Naive thymus-derived CD4-positive, alpha-beta T cell (primary cell): ENCODE data around the gene OR11A1. TPM values are rescaled to one million over a fixed set of nuclear protein-coding genes. Genes with fewer than 3 reads are reported as not detected.

ENCODE experiments used
- ATAC-seq: fragments of 150-1000 bp; cut with Tn5 transposase; 2 replicates; pipeline ENCODE4 v1.10.0; 2021; ENCODE audit warnings: mild to moderate bottlenecking, moderate library complexity
- CTCF ChIA-PET: fragments of 350-600 bp; sonication (Branson Sonifier 250); formaldehyde crosslinking; loops from one replicate; lab custom pipeline; 2021; ENCODE audit warnings: antibody characterized with exemption; lab: Charles Lee
- POLR2A ChIA-PET: fragments of 350-600 bp; sonication (Branson Sonifier 250); formaldehyde crosslinking; loops from one replicate; lab custom pipeline; 2021; ENCODE audit warnings: antibody characterized with exemption, inconsistent platforms; lab: Charles Lee
- DNase-seq, 9 donors: peaks; one replicate each; pipeline versions ENCODE4 v3.0.0 to v3.0.0-alpha.2; 2020 to 2022; ENCODE audit warnings: mixed read lengths in 1 of 9
- H3K27ac ChIP-seq: one replicate; pipeline ENCODE4 v1.7.0; 2013; ENCODE audit warnings: mild to moderate bottlenecking, low read depth, low read length, moderate library complexity
- H3K27me3 ChIP-seq, 2 donors: one replicate each; pipeline ENCODE4 v1.7.0; 2013; ENCODE audit warnings: low read length in 2 of 2, mild to moderate bottlenecking in 2 of 2, moderate library complexity in 2 of 2; ENCODE audit not compliant: control insufficient read depth in 2 of 2, insufficient read depth in 2 of 2
- H3K36me3 ChIP-seq, 3 experiments: 1 replicate in 2 of 3; 2 replicates in 1 of 3; pipeline ENCODE4 v1.7.0; 2013; ENCODE audit warnings: low read length in 3 of 3, mild to moderate bottlenecking in 3 of 3, moderate library complexity in 1 of 3; ENCODE audit not compliant: insufficient read depth in 3 of 3, control insufficient read depth in 2 of 3
- H3K4me1 ChIP-seq, 2 donors: one replicate each; pipeline ENCODE4 v1.7.0; 2013; ENCODE audit warnings: low read length in 2 of 2, mild to moderate bottlenecking in 2 of 2, moderate library complexity in 1 of 2; ENCODE audit not compliant: control insufficient read depth in 2 of 2, insufficient read depth in 2 of 2
- H3K4me3 ChIP-seq: 2 replicates; pipeline ENCODE4 v1.7.0; 2013; ENCODE audit warnings: mild to moderate bottlenecking, low read length
- H3K9me3 ChIP-seq, 3 experiments: 1 replicate in 2 of 3; 2 replicates in 1 of 3; pipeline ENCODE4 v1.7.0; 2013; ENCODE audit warnings: low read length in 3 of 3; ENCODE audit not compliant: control insufficient read depth in 2 of 3
- H3K27ac Mint-ChIP-seq, 9 donors: one replicate each; pipeline ENCODE4 v1.8.0; 2020 to 2022; ENCODE audit warnings: mixed read lengths in 9 of 9, mild to moderate bottlenecking in 8 of 9, moderate library complexity in 5 of 9, inconsistent platforms in 2 of 9
- H3K27me3 Mint-ChIP-seq, 5 donors: one replicate each; pipeline ENCODE4 v1.8.0; 2021 to 2022; ENCODE audit warnings: mixed read lengths in 5 of 5, mild to moderate bottlenecking in 1 of 5
- H3K36me3 Mint-ChIP-seq, 5 donors: one replicate each; pipeline ENCODE4 v1.8.0; 2020 to 2022; ENCODE audit warnings: mixed read lengths in 5 of 5, mild to moderate bottlenecking in 3 of 5, inconsistent platforms in 1 of 5
- H3K4me1 Mint-ChIP-seq, 7 donors: one replicate each; pipeline ENCODE4 v1.8.0; 2020 to 2022; ENCODE audit warnings: mixed read lengths in 7 of 7, mild to moderate bottlenecking in 3 of 7, inconsistent platforms in 1 of 7
- H3K4me3 Mint-ChIP-seq, 10 donors: one replicate each; pipeline ENCODE4 v1.8.0; 2020 to 2022; ENCODE audit warnings: mild to moderate bottlenecking in 10 of 10, mixed read lengths in 10 of 10, moderate library complexity in 6 of 10, inconsistent platforms in 2 of 10
- H3K9me3 Mint-ChIP-seq, 11 donors: one replicate each; pipeline ENCODE4 v1.8.0; 2020 to 2022; ENCODE audit warnings: mixed read lengths in 11 of 11, mild to moderate bottlenecking in 4 of 11, inconsistent platforms in 1 of 11, moderate library complexity in 1 of 11
- intact Hi-C, 2 donors: fragments of 100-400 bp; cut with micrococcal nuclease; formaldehyde crosslinking; loops; one replicate each; pipeline ENCODE4 v1.15.1; 2023
- polyA plus RNA-seq, 2 donors: library from polyadenylated mRNA; unstranded; fragments of 300-500 nt; fragmentation: Illumina TruSeq; gene quantifications; one replicate each; pipeline ENCODE4 v1.2.3, GENCODE V29; 2021
- total RNA-seq, 6 experiments: library from RNA in 5 of 6; stranded (reverse) in 5 of 6; gene quantifications; 1 replicate in 5 of 6; 2 replicates in 1 of 6; pipeline ENCODE4 v1.2.3 and lab custom pipeline; 2021 to 2026

OR11A1 gene
- total and polyA plus RNA-seq, 7 experiments from 2014 or later: not detected

DNA sequence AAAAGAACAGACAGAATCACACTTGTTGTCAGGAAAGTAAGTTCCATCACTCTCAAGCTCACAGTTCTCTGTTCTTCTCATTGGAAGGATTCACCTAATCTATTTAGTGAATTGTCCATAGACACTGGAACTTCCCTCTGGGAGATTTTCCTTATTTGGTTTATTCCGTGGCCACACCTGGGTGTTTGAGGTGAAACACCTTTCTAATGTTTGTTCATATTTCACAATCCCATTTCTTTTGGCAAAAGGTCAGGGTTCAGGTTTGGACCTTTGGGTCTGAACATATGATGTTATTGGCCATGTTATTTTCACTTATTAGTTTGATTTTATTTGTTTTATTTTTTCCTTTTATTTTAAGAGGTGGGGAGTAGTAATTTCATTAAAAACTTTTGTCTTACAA, 26.9 kb upstream of the OR11A1 start:
- Mint-ChIP-seq H3K4me1 (peaks cover 0 to 2% (median 0%) of the 10 kb centered on the region in 7 donors), H3K4me3 (no peak overlapping the region), H3K9me3 (peaks cover 0 to 7% (median 0%) of the 10 kb centered on the region in 11 donors), H3K27me3 (peaks cover 8 to 40% (median 32%) of the 10 kb centered on the region in 5 donors), H3K36me3 (no peaks in the 10 kb centered on the region), H3K27ac (no peak overlapping the region)
- Histone ChIP-seq H3K27me3 (no peaks in the 10 kb centered on the region), H3K27ac (no peak overlapping the region), H3K9me3 (no peaks in the 10 kb centered on the region), H3K36me3 (no peaks in the 10 kb centered on the region), H3K4me3 (no peak overlapping the region), H3K4me1 (no peaks in the 10 kb centered on the region)
- intact Hi-C loops: no loop called here
- ChIA-PET POLR2A (no interaction called here), CTCF (interaction anchor here (1.0 kb wide), 1 partner anchor 107 kb away, joined by 4 read pairs; no protein-coding TSS in a partner anchor)
- ATAC-seq (no peak), DNase-seq (no peak)

DNA sequence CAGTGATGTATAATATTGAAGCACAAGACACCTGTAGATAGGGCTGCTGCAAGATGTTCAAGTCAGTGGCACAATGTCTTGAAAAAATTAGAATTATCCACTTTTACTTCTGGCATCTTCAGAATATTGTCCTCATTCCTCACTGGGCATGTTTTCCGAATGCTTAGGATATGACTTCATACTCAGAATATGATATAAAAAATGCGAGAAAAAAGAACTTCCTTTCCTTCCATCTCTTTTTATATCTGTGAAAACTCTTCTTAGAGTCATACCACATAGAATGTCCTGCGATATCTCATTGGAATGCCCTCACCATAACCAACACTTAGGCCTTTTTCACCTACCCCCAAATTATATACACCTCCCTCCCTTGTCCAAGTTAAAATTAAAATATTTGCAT, 26.3 kb upstream of the OR11A1 start:
- ChIA-PET POLR2A (no interaction called here), CTCF (interaction anchor here (1.0 kb wide), 1 partner anchor 107 kb away, joined by 4 read pairs; no protein-coding TSS in a partner anchor)
- no peak overlapping the region for H3K27ac Mint-ChIP-seq
- H3K9me3 Mint-ChIP-seq: peaks cover 0 to 7% (median 0%) of the 10 kb centered on the region in 11 donors
- ATAC-seq (no peak), DNase-seq (no peak)
- no peaks in the 10 kb centered on the region for H3K36me3 ChIP-seq
- H3K4me1 Mint-ChIP-seq: peaks cover 0 to 2% (median 0%) of the 10 kb centered on the region in 7 donors
- no peak overlapping the region for H3K4me3 Mint-ChIP-seq
- H3K27ac ChIP-seq: no peak overlapping the region
- no peaks in the 10 kb centered on the region for H3K9me3 ChIP-seq
- H3K27me3 ChIP-seq: no peaks in the 10 kb centered on the region
- intact Hi-C loops: no loop called here
- no peak overlapping the region for H3K4me3 ChIP-seq
- no peaks in the 10 kb centered on the region for H3K4me1 ChIP-seq
- no peaks in the 10 kb centered on the region for H3K36me3 Mint-ChIP-seq
- H3K27me3 Mint-ChIP-seq: peaks cover 8 to 40% (median 32%) of the 10 kb centered on the region in 5 donors

DNA sequence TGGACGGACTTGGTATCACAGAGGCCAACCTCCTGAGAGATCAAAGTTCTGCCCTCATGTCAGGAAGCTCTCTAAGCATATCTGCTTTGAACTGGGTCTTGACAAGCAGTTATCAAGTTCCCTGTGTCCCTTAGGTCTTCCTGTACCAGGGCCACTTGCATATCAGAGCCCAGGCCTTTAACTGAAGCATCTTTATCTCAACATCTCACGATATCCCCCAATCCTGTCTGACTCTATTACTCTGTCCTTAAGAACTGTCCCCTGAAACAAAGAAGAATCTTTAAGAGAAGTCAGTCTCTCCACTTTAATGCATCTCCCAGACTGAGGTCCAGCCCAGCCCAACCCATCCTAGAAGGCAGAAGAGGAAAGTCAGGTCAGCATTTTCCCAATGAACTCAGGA, 22.7 kb upstream of the OR11A1 start:
- ChIA-PET CTCF (no interaction called here), POLR2A (no interaction called here)
- ATAC-seq (no peak), DNase-seq (no peak)
- H3K27ac Mint-ChIP-seq: no peak overlapping the region
- no peaks in the 10 kb centered on the region for H3K36me3 ChIP-seq
- H3K4me1 Mint-ChIP-seq: peaks cover 0 to 2% (median 0%) of the 10 kb centered on the region in 7 donors
- no peaks in the 10 kb centered on the region for H3K36me3 Mint-ChIP-seq
- H3K27me3 Mint-ChIP-seq: peaks cover 8 to 23% (median 17%) of the 10 kb centered on the region in 5 donors
- no peaks in the 10 kb centered on the region for H3K9me3 ChIP-seq
- H3K9me3 Mint-ChIP-seq: peaks cover 0 to 7% (median 0%) of the 10 kb centered on the region in 11 donors
- H3K27me3 ChIP-seq: no peaks in the 10 kb centered on the region
- H3K4me3 Mint-ChIP-seq: no peak overlapping the region
- no peak overlapping the region for H3K4me3 ChIP-seq
- no peak overlapping the region for H3K27ac ChIP-seq
- H3K4me1 ChIP-seq: no peaks in the 10 kb centered on the region
- intact Hi-C loops: no loop called here

DNA sequence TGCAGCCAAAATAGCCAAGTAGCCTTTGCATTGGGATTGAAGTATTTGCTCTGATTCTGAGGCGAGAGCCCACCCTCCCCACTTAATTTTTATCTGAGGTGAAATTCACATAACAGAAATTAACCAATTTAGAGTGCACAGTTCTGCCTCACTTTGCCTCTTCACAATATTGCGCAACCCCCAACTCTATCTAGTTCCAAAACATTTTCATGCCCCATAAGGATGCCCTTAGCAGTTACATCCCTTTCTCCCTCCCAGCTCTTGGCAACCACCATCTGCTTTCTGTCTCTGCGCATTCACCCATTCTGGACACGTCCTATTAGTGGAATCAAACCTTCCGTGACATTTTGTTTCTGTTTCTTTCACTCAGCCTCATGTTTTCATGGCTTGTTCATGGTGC, 21.9 kb upstream of the OR11A1 start:
- Mint-ChIP-seq H3K9me3 (peaks cover 0 to 7% (median 0%) of the 10 kb centered on the region in 11 donors), H3K27me3 (peaks cover 8 to 26% (median 15%) of the 10 kb centered on the region in 5 donors), H3K27ac (no peak overlapping the region), H3K4me3 (no peak overlapping the region), H3K4me1 (peaks cover 0 to 2% (median 0%) of the 10 kb centered on the region in 7 donors), H3K36me3 (no peaks in the 10 kb centered on the region)
- Histone ChIP-seq H3K27me3 (no peaks in the 10 kb centered on the region), H3K27ac (no peak overlapping the region), H3K4me1 (no peaks in the 10 kb centered on the region), H3K9me3 (no peaks in the 10 kb centered on the region), H3K36me3 (no peaks in the 10 kb centered on the region), H3K4me3 (no peak overlapping the region)
- DNase-seq (no peak), ATAC-seq (no peak)
- ChIA-PET CTCF (no interaction called here), POLR2A (no interaction called here)
- intact Hi-C loops: no loop called here

DNA sequence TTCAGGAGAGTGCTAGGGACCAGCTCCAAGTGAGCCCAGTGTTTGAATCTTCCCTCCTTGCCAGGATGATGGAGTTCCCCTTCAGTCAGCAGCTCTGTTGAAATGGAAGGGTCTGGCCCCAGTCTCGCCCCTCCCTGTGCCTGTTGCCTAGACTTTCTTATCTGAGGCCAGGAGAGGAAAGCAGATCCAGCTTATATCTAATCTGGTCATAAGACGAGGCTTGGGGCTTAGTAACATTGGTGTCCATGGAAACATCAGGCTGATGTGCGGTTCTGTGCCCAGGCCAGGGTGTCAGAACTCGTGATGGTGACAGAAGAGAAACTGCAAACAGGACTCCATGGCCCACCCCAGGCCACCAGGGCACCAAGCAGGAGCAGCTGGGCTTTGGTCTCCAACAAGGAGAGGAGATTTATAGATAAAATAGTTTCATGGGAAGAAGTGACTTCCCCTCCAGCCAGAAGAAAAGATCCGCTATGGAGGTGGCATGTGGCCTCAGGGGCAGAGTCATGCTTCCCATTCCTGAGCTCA, 21.1 kb upstream of the OR11A1 start:
- peaks cover 0 to 7% (median 0%) of the 10 kb centered on the region in 11 donors for H3K9me3 Mint-ChIP-seq
- no peaks in the 10 kb centered on the region for H3K36me3 Mint-ChIP-seq
- ATAC-seq: no peak
- H3K27ac Mint-ChIP-seq: no peak overlapping the region
- POLR2A ChIA-PET: no interaction called here
- no peak overlapping the region for H3K4me3 ChIP-seq
- peaks cover 7 to 29% (median 20%) of the 10 kb centered on the region in 5 donors for H3K27me3 Mint-ChIP-seq
- H3K27me3 ChIP-seq: no peaks in the 10 kb centered on the region
- intact Hi-C loops: no loop called here
- H3K27ac ChIP-seq: no peak overlapping the region
- H3K4me1 Mint-ChIP-seq: peaks cover 0 to 2% (median 0%) of the 10 kb centered on the region in 7 donors
- no peak overlapping the region for H3K4me3 Mint-ChIP-seq
- CTCF ChIA-PET: no interaction called here
- no peak for DNase-seq
- H3K9me3 ChIP-seq: no peaks in the 10 kb centered on the region
- no peaks in the 10 kb centered on the region for H3K4me1 ChIP-seq
- H3K36me3 ChIP-seq: no peaks in the 10 kb centered on the region

DNA sequence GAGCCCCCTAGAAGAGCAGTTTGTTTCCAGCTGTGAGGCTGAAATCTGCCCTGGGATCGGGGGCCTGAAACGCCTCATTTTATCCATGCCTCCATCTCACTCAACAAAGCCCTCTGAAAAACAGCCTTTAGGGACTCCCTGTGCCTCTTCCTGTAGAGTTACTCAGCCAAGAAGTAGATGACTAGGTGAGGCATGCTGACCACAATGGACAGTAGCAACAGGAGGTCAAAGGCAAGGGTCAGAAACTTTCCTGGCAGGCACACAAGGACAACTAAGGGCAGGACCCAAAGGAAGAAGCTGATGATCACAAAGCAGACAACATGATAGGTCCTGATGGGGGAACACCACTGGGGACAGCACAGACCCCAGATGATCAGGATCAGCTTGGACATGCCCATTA, 18.1 kb upstream of the OR11A1 start:
- Histone ChIP-seq H3K36me3 (no peaks in the 10 kb centered on the region), H3K9me3 (no peaks in the 10 kb centered on the region), H3K4me3 (no peak overlapping the region), H3K27me3 (no peaks in the 10 kb centered on the region), H3K4me1 (no peaks in the 10 kb centered on the region), H3K27ac (no peak overlapping the region)
- DNase-seq (no peak), ATAC-seq (no peak)
- CTCF ChIA-PET: no interaction called here
- H3K27ac Mint-ChIP-seq: no peak overlapping the region
- peaks cover 0 to 2% (median 0%) of the 10 kb centered on the region in 11 donors for H3K9me3 Mint-ChIP-seq
- H3K4me1 Mint-ChIP-seq: peaks cover 0 to 2% (median 0%) of the 10 kb centered on the region in 7 donors
- peaks cover 5 to 27% (median 14%) of the 10 kb centered on the region in 5 donors for H3K27me3 Mint-ChIP-seq
- POLR2A ChIA-PET: no interaction called here
- H3K36me3 Mint-ChIP-seq: no peaks in the 10 kb centered on the region
- intact Hi-C loops: no loop called here
- H3K4me3 Mint-ChIP-seq: no peak overlapping the region

DNA sequence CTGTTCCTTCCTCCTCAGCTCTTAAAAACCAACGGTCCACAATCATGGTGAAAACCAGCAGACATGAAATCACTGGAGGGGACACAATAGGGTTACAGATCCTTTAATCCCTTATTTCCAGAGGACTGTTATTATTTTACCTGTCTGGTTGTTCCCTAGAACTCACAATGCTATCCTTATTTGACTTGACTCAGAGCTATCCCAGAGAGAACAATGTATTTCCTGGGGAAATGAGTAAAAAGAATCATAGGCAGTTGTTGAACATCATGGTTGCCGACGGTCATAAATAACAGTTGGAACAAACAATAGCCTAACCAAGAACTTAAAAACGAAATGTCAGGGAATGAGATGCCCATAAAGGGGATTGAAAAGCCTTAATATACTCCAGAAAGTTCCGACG, 9.4 kb upstream of the OR11A1 start:
- ATAC-seq (no peak), DNase-seq (no peak)
- Histone ChIP-seq H3K4me3 (no peak overlapping the region), H3K9me3 (no peaks in the 10 kb centered on the region), H3K36me3 (no peaks in the 10 kb centered on the region), H3K27ac (no peak overlapping the region), H3K4me1 (no peaks in the 10 kb centered on the region), H3K27me3 (peaks cover 0 to 2% of the 10 kb centered on the region in 2 donors)
- Mint-ChIP-seq H3K36me3 (no peaks in the 10 kb centered on the region), H3K9me3 (no peaks in the 10 kb centered on the region), H3K27me3 (peaks cover 14 to 45% (median 23%) of the 10 kb centered on the region in 5 donors), H3K4me3 (no peak overlapping the region), H3K27ac (no peak overlapping the region), H3K4me1 (no peaks in the 10 kb centered on the region)
- ChIA-PET POLR2A (no interaction called here), CTCF (no interaction called here)
- intact Hi-C loops: no loop called here
